CD14-positive monocyte (primary cell): ENCODE results near the gene FAM227B. TPM values are rescaled to one million over a fixed set of nuclear protein-coding genes. Genes with fewer than 3 reads are reported as not detected.

Experiments
- DNase-seq, 3 donors: peaks; one replicate each; pipeline ENCODE4 v3.0.0-alpha.2; 2011 to 2022
- H2AFZ ChIP-seq: 2 replicates; pipeline ENCODE4 v1.6.0; 2012; ENCODE audit warnings: mild to moderate bottlenecking, low read depth, low read length, inconsistent platforms; ENCODE audit not compliant: insufficient read depth, poor library complexity, severe bottlenecking
- H3K27ac ChIP-seq, 2 donors: 1 replicate in 1 of 2; 2 replicates in 1 of 2; pipeline ENCODE4 v1.5.1; 2012 to 2013; ENCODE audit warnings: low read length in 2 of 2, control low read depth in 1 of 2, inconsistent platforms in 1 of 2, low read depth in 1 of 2, mild to moderate bottlenecking in 1 of 2
- H3K27me3 ChIP-seq, 2 donors: one replicate each; pipeline versions ENCODE4 v1.6.0 to v1.6.1; 2011 to 2013; ENCODE audit warnings: low read length in 2 of 2; ENCODE audit not compliant: control insufficient read depth in 2 of 2, insufficient read depth in 2 of 2
- H3K36me3 ChIP-seq, 2 donors: replicated peaks in 1 of 2; 1 replicate in 1 of 2; 2 replicates in 1 of 2; pipeline versions ENCODE4 v1.5.1 to v1.6.1; 2012 to 2013; ENCODE audit warnings: low read length in 2 of 2, control low read depth in 1 of 2, inconsistent platforms in 1 of 2, mild to moderate bottlenecking in 1 of 2; ENCODE audit not compliant: insufficient read depth in 2 of 2, control insufficient read depth in 1 of 2
- H3K4me1 ChIP-seq, 2 donors: 1 replicate in 1 of 2; 2 replicates in 1 of 2; pipeline versions ENCODE4 v1.5.1 to v1.6.1; 2012 to 2013; ENCODE audit warnings: low read length in 2 of 2, control low read depth in 1 of 2, inconsistent platforms in 1 of 2, mild to moderate bottlenecking in 1 of 2, moderate library complexity in 1 of 2; ENCODE audit not compliant: insufficient read depth in 2 of 2, control insufficient read depth in 1 of 2
- H3K4me2 ChIP-seq: replicated peaks from 2 replicates; pipeline ENCODE3; 2012; ENCODE audit warnings: low read length, moderate library complexity, mild to moderate bottlenecking; ENCODE audit not compliant: poor library complexity, severe bottlenecking; ENCODE audit errors: extremely low read depth
- H3K4me3 ChIP-seq, 3 experiments: fragments of 200-600 bp in 1 of 3; sonication (generic) in 1 of 3; replicated peaks in 1 of 3; 1 replicate in 2 of 3; 2 replicates in 1 of 3; pipeline ENCODE4 v1.5.1; 2011 to 2013; ENCODE audit warnings: low read length in 3 of 3, mild to moderate bottlenecking in 3 of 3, control low read depth in 2 of 3, low read depth in 2 of 3, inconsistent platforms in 1 of 3, moderate library complexity in 1 of 3
- H3K79me2 ChIP-seq: 2 replicates; pipeline ENCODE4 v1.6.0; 2012; ENCODE audit warnings: mild to moderate bottlenecking, control low read depth, inconsistent platforms, low read length, moderate library complexity; ENCODE audit not compliant: insufficient read depth
- H3K9ac ChIP-seq: 2 replicates; pipeline ENCODE4 v1.6.0; 2017; ENCODE audit warnings: low read length, mild to moderate bottlenecking; ENCODE audit not compliant: insufficient read depth, poor library complexity, severe bottlenecking
- H3K9me3 ChIP-seq, 2 donors: replicated peaks in 1 of 2; 1 replicate in 1 of 2; 2 replicates in 1 of 2; pipeline versions ENCODE4 v1.5.1 to v1.6.1; 2012 to 2013; ENCODE audit warnings: low read length in 2 of 2, control low read depth in 1 of 2; ENCODE audit not compliant: control insufficient read depth in 1 of 2, insufficient read depth in 1 of 2
- H4K20me1 ChIP-seq: 2 replicates; pipeline ENCODE4 v1.6.0; 2012; ENCODE audit warnings: mild to moderate bottlenecking, low read length, control low read depth, moderate library complexity; ENCODE audit not compliant: insufficient read depth
- H3K27ac Mint-ChIP-seq, 7 donors: one replicate each; pipeline ENCODE4 v1.8.0; 2020; ENCODE audit warnings: mild to moderate bottlenecking in 7 of 7, mixed read lengths in 7 of 7, moderate library complexity in 6 of 7, inconsistent platforms in 2 of 7
- H3K27me3 Mint-ChIP-seq, 3 donors: one replicate each; pipeline ENCODE4 v1.8.0; 2021 to 2022; ENCODE audit warnings: low read depth in 3 of 3, mild to moderate bottlenecking in 3 of 3, mixed read lengths in 3 of 3, moderate library complexity in 3 of 3, inconsistent platforms in 1 of 3
- H3K36me3 Mint-ChIP-seq, 2 donors: one replicate each; pipeline ENCODE4 v1.8.0; 2020; ENCODE audit warnings: mixed read lengths in 2 of 2, inconsistent platforms in 1 of 2, mild to moderate bottlenecking in 1 of 2
- H3K4me1 Mint-ChIP-seq: one replicate; pipeline ENCODE4 v1.8.0; 2020; ENCODE audit warnings: mild to moderate bottlenecking, mixed read lengths
- H3K4me3 Mint-ChIP-seq, 2 donors: one replicate each; pipeline ENCODE4 v1.8.0; 2020; ENCODE audit warnings: mild to moderate bottlenecking in 2 of 2, mixed read lengths in 2 of 2, moderate library complexity in 1 of 2
- H3K9me3 Mint-ChIP-seq, 7 donors: one replicate each; pipeline ENCODE4 v1.8.0; 2020 to 2022; ENCODE audit warnings: mixed read lengths in 7 of 7, mild to moderate bottlenecking in 6 of 7, moderate library complexity in 6 of 7, inconsistent platforms in 2 of 7
- CTCF ChIP-seq: fragments of 200-600 bp; IDR thresholded peaks from one replicate; pipeline ENCODE4 v1.8.0; 2022; ENCODE audit warnings: antibody characterized with exemption, mild to moderate bottlenecking
- WGBS: methylation state at CpG from one replicate; pipeline ENCODE4 v1.1.5; 2013; ENCODE audit warnings: missing lambda C conversion rate; ENCODE audit not compliant: insufficient coverage; 5-methylcytosine and 5-hydroxymethylcytosine counted together
- intact Hi-C, 2 donors: fragments of 100-400 bp; cut with micrococcal nuclease; formaldehyde crosslinking; loops; one replicate each; pipeline versions ENCODE4 v1.15.0 to v1.15.1; 2023
- polyA plus RNA-seq, 3 donors: library from polyadenylated mRNA; depleted of rRNA in 1 of 3; unstranded in 2 of 3; stranded (reverse) in 1 of 3; fragments of 300-500 nt in 2 of 3; fragments of >200 nt in 1 of 3; fragmentation: Illumina TruSeq in 2 of 3; gene quantifications; 1 replicate in 2 of 3; 2 replicates in 1 of 3; pipeline ENCODE4 v1.2.3, GENCODE V29; 2012 to 2021

Gene FAM227B
- polyA plus RNA-seq, 3 donors = 0.28 to 0.72 (median 0.49) TPM

- WGBS = no CpG with 5 or more reads among the region's 2 CpGs
- no peak for TF ChIP-seq CTCF
- no peaks in the 10 kb centered on the region for H3K4me1 ChIP-seq
- H4K20me1 ChIP-seq = no peaks in the 10 kb centered on the region
- H3K9me3 ChIP-seq = peaks cover 6 to 19% of the 10 kb centered on the region in 2 donors
- no peaks in the 10 kb centered on the region for H3K27me3 ChIP-seq
- H3K27ac ChIP-seq = no peak overlapping the region
- Mint-ChIP-seq H3K4me3 (no peak overlapping the region), H3K4me1 (peaks cover 5% of the 10 kb centered on the region), H3K27ac (no peak overlapping the region), H3K9me3 (peaks cover 8 to 15% (median 12%) of the 10 kb centered on the region in 7 donors), H3K36me3 (peaks cover 39 to 50% of the 10 kb centered on the region in 2 donors), H3K27me3 (peaks cover 0 to 1% (median 0%) of the 10 kb centered on the region in 3 donors)
- no peak overlapping the region for H3K9ac ChIP-seq
- H3K79me2 ChIP-seq = peaks cover 21% of the 10 kb centered on the region
- no peak overlapping the region for H3K4me3 ChIP-seq
- no peak for DNase-seq
- intact Hi-C loops = loop anchor here (10.0 kb wide), 2 partner anchors 86 to 474 kb away; partner anchors contain the start of gene COPS2 (in 1 of the 2)
- H3K4me2 ChIP-seq = no peak overlapping the region
- peaks cover 35 to 86% of the 10 kb centered on the region in 2 donors for H3K36me3 ChIP-seq
- H2AFZ ChIP-seq = no peak overlapping the region
These were observed 7.8 kb upstream of the FAM227B start for GRCh38 chr15:49628379-49628778.

GRCh38 chr15:49627407-49627877, 6.8 kb upstream of the FAM227B start:
- no peak overlapping the region for H3K4me3 ChIP-seq
- peaks cover 8 to 15% (median 12%) of the 10 kb centered on the region in 7 donors for H3K9me3 Mint-ChIP-seq
- H3K27me3 ChIP-seq = no peaks in the 10 kb centered on the region
- H3K4me2 ChIP-seq = no peak overlapping the region
- peaks cover 0 to 1% (median 0%) of the 10 kb centered on the region in 3 donors for H3K27me3 Mint-ChIP-seq
- H3K4me1 Mint-ChIP-seq = peaks cover 10% of the 10 kb centered on the region
- intact Hi-C loops = loop anchor here (10.0 kb wide), 2 partner anchors 87 to 473 kb away; partner anchors contain the start of gene COPS2 (in 1 of the 2)
- H3K4me3 Mint-ChIP-seq = no peak overlapping the region
- no peak overlapping the region for H3K27ac Mint-ChIP-seq
- no peak overlapping the region for H2AFZ ChIP-seq
- no peak for DNase-seq
- H3K4me1 ChIP-seq = peaks cover 5 to 9% of the 10 kb centered on the region in 2 donors
- H3K27ac ChIP-seq = no peak overlapping the region
- no CpG with 5 or more reads among the region's 1 CpG for WGBS
- peaks cover 29 to 81% of the 10 kb centered on the region in 2 donors for H3K36me3 ChIP-seq
- no peaks in the 10 kb centered on the region for H4K20me1 ChIP-seq
- no peak overlapping the region for H3K9ac ChIP-seq
- TF ChIP-seq CTCF = no peak
- H3K79me2 ChIP-seq = peaks cover 31% of the 10 kb centered on the region
- H3K36me3 Mint-ChIP-seq = peaks cover 40 to 42% of the 10 kb centered on the region in 2 donors
- peaks cover 6 to 19% of the 10 kb centered on the region in 2 donors for H3K9me3 ChIP-seq
